Effector memory CD4-positive, alpha-beta T cell (primary cell): ENCODE results near the gene ISG20.

Experiments
- DNase-seq, 3 donors: peaks; one replicate each; pipeline ENCODE4 v3.0.0-alpha.2; 2020
- H3K27ac ChIP-seq: 2 replicates; pipeline ENCODE4 v1.7.0; 2013; ENCODE audit warnings: mild to moderate bottlenecking, low read length, moderate library complexity; ENCODE audit not compliant: insufficient read depth, poor library complexity, severe bottlenecking
- H3K27me3 ChIP-seq: replicated peaks from 2 replicates; pipeline ENCODE4 v1.7.0; 2013; ENCODE audit warnings: mild to moderate bottlenecking, low read length; ENCODE audit not compliant: insufficient read depth, control insufficient read depth, poor library complexity, severe bottlenecking
- H3K36me3 ChIP-seq: 2 replicates; pipeline ENCODE4 v1.7.0; 2013; ENCODE audit warnings: mild to moderate bottlenecking, low read length, moderate library complexity; ENCODE audit not compliant: control insufficient read depth, insufficient read depth
- H3K4me1 ChIP-seq: 2 replicates; pipeline ENCODE4 v1.7.0; 2013; ENCODE audit warnings: low read length, mild to moderate bottlenecking; ENCODE audit not compliant: control insufficient read depth, insufficient read depth, poor library complexity, severe bottlenecking
- H3K4me3 ChIP-seq: 2 replicates; pipeline ENCODE4 v1.7.0; 2013; ENCODE audit warnings: low read length, low read depth, mild to moderate bottlenecking; ENCODE audit not compliant: insufficient read depth, poor library complexity, severe bottlenecking
- H3K9me3 ChIP-seq: 2 replicates; pipeline ENCODE4 v1.7.0; 2013; ENCODE audit warnings: mild to moderate bottlenecking, low read length, moderate library complexity; ENCODE audit not compliant: control insufficient read depth

The ISG20 gene

GRCh38 chr15:88701561-88702095 is 62.8 kb downstream of the ISG20 start:
- Histone ChIP-seq H3K27me3 (peaks cover 12% of the 10 kb centered on the region), H3K4me3 (no peak overlapping the region), H3K27ac (no peak overlapping the region), H3K9me3 (no peaks in the 10 kb centered on the region), H3K36me3 (no peaks in the 10 kb centered on the region), H3K4me1 (peaks cover 5% of the 10 kb centered on the region)
- DNase-seq: peak in 1 of 3 donors; percentile 12

- peaks cover 5% of the 10 kb centered on the region for H3K4me1 ChIP-seq
- H3K9me3 ChIP-seq: no peaks in the 10 kb centered on the region
- no peak overlapping the region for H3K27ac ChIP-seq
- no peaks in the 10 kb centered on the region for H3K36me3 ChIP-seq
- no peak for DNase-seq
- H3K4me3 ChIP-seq: no peak overlapping the region
- H3K27me3 ChIP-seq: peaks cover 12% of the 10 kb centered on the region
These were observed 64.2 kb downstream of the ISG20 start for GRCh38 chr15:88702983-88703382.

GRCh38 chr15:88703533-88703932 is 64.7 kb downstream of the ISG20 start:
- H3K36me3 ChIP-seq: no peaks in the 10 kb centered on the region
- H3K9me3 ChIP-seq: no peaks in the 10 kb centered on the region
- no peak overlapping the region for H3K4me3 ChIP-seq
- peaks cover 5% of the 10 kb centered on the region for H3K4me1 ChIP-seq
- H3K27me3 ChIP-seq: peaks cover 12% of the 10 kb centered on the region
- no peak for DNase-seq
- no peak overlapping the region for H3K27ac ChIP-seq

GRCh38 chr15:88704791-88705768 is 66.3 kb downstream of the ISG20 start:
- H3K4me3 ChIP-seq: peak overlapping the region; percentile 53
- no peak for DNase-seq
- H3K36me3 ChIP-seq: no peaks in the 10 kb centered on the region
- H3K27me3 ChIP-seq: peaks cover 12% of the 10 kb centered on the region
- H3K27ac ChIP-seq: no peak overlapping the region
- H3K4me1 ChIP-seq: peaks cover 5% of the 10 kb centered on the region
- H3K9me3 ChIP-seq: no peaks in the 10 kb centered on the region

GRCh38 chr15:88705769-88706165 is 67.0 kb downstream of the ISG20 start:
- Histone ChIP-seq H3K9me3 (no peaks in the 10 kb centered on the region), H3K27ac (no peak overlapping the region), H3K4me3 (peak overlapping the region; percentile 53), H3K36me3 (no peaks in the 10 kb centered on the region), H3K4me1 (peaks cover 5% of the 10 kb centered on the region), H3K27me3 (peaks cover 12% of the 10 kb centered on the region)
- no peak for DNase-seq
